GM18861 (cell line): Measurements from ENCODE around the gene CCDC197.
A peak's percentile ranks its signal among the peaks of the same experiment; 100 is the strongest.

ENCODE experiments used
- ATAC-seq: cut with Tn5 transposase; IDR thresholded peaks from one replicate; pipeline ENCODE4 v1.9.1; 2021; ENCODE audit not compliant: unreplicated experiment

CCDC197 gene

GRCh38 chr14:94022532-94023411, 25.7 kb downstream of the CCDC197 start:
- ATAC-seq = no peak

- no peak for ATAC-seq
These were observed 27.4 kb downstream of the CCDC197 start for GRCh38 chr14:94024549-94024948.

- ATAC-seq = no peak
These were observed 28.6 kb downstream of the CCDC197 start for GRCh38 chr14:94025720-94026119.

- peak; percentile 100 for ATAC-seq
These were observed 29.2 kb downstream of the CCDC197 start, which contains the start of gene OTUB2 for GRCh38 chr14:94026173-94026888. TSS of gene OTUB2 (plus strand) at chr14:94026340. CDS start at chr14:94026538, 198 bp downstream.

- no peak for ATAC-seq
These were observed 29.9 kb downstream of the CCDC197 start for GRCh38 chr14:94026889-94027469.

- ATAC-seq = no peak
These were observed 30.7 kb downstream of the CCDC197 start for GRCh38 chr14:94027566-94028449.

- ATAC-seq = no peak
These were observed 31.3 kb downstream of the CCDC197 start for GRCh38 chr14:94028450-94028826.

GRCh38 chr14:94029265-94029664, 32.2 kb downstream of the CCDC197 start:
- ATAC-seq = no peak

GRCh38 chr14:94029671-94030203, 32.6 kb downstream of the CCDC197 start:
- ATAC-seq = no peak

GRCh38 chr14:94030571-94030970, 33.5 kb downstream of the CCDC197 start:
- ATAC-seq = no peak

- no peak for ATAC-seq
These were observed 34.2 kb downstream of the CCDC197 start for GRCh38 chr14:94031161-94031882.

- no peak for ATAC-seq
These were observed 34.8 kb downstream of the CCDC197 start for GRCh38 chr14:94031883-94032279.

GRCh38 chr14:94034886-94035285, 37.8 kb downstream of the CCDC197 start:
- ATAC-seq = no peak

GRCh38 chr14:94036313-94037167, 39.4 kb downstream of the CCDC197 start:
- ATAC-seq = no peak

GRCh38 chr14:94037954-94038353, 40.9 kb downstream of the CCDC197 start:
- no peak for ATAC-seq

- no peak for ATAC-seq
These were observed 41.4 kb downstream of the CCDC197 start for GRCh38 chr14:94038510-94038909.

GRCh38 chr14:94038921-94039629, 42.0 kb downstream of the CCDC197 start:
- no peak for ATAC-seq

- ATAC-seq = no peak
These were observed 43.1 kb downstream of the CCDC197 start for GRCh38 chr14:94040247-94040646.
